H1 (cell line): ENCODE measurements around the gene RNF149. TPM values are rescaled to one million over a fixed set of nuclear protein-coding genes. Genes with fewer than 3 reads are reported as not detected.

Experiments used
- CBX8 ChIP-seq: fragments of 300-800, 300-1000 bp; sonication (generic); IDR thresholded peaks from 2 replicates; pipeline ENCODE4 v1.7.1; 2016; ENCODE audit warnings: low read depth, low read length, borderline replicate concordance
- HDAC2 ChIP-seq, 2 experiments: fragments of 300-600 bp in 1 of 2; sonication (generic) in 1 of 2; IDR thresholded peaks; 2 replicates each; pipeline ENCODE4 v1.6.1; 2011 to 2012; ENCODE audit warnings: low read depth in 2 of 2, low read length in 2 of 2, mild to moderate bottlenecking in 2 of 2, moderate library complexity in 2 of 2, borderline replicate concordance in 1 of 2, inconsistent platforms in 1 of 2
- KDM4A ChIP-seq: IDR thresholded peaks from one replicate; pipeline ENCODE4 v1.7.1; 2012; ENCODE audit warnings: low read depth, mild to moderate bottlenecking, moderate library complexity, low read length, inconsistent platforms; ENCODE audit not compliant: severe bottlenecking
- KDM5A ChIP-seq: fragments of 200-600 bp; IDR thresholded peaks from 2 replicates; pipeline ENCODE4 v1.7.1; 2012; ENCODE audit warnings: mild to moderate bottlenecking, low read length, inconsistent platforms, mixed read lengths
- SP1 ChIP-seq: IDR thresholded peaks from 2 replicates; pipeline ENCODE4 v1.6.1; 2011; ENCODE audit warnings: low read depth, low read length
- polyA plus RNA-seq, 7 experiments: library from polyadenylated mRNA; depleted of rRNA in 3 of 7; stranded (reverse) in 5 of 7; unstranded in 2 of 7; fragments of >200 nt in 5 of 7; fragments of 200-250 nt in 2 of 7; gene quantifications; 1 replicate in 5 of 7; 2 replicates in 1 of 7; 4 replicates in 1 of 7; pipeline versions ENCODE4 v1.2.1 to v1.2.3, GENCODE V29; 2011 to 2013; ENCODE audit warnings: missing spikeins in 2 of 7, mixed read lengths in 2 of 7
- total RNA-seq: library from RNA; stranded (reverse); fragmentation: NEBNext Ultra II Directional; extraction: Animal tissue kit (Norgen Biotek cat#: 25700); gene quantifications from 2 replicates; pipeline ENCODE4 v1.2.1, GENCODE V29; 2021

RNF149 gene
- total and polyA plus RNA-seq, 2 of the 8 experiments (the other 6 are each of a cell fraction or from before 2014, with no cell fraction given) = 16.6 to 28.2 TPM

GRCh38 chr2:101274142-101274541 is 34.4 kb downstream of the RNF149 start (continued):
- no peak for TF ChIP-seq SP1
- TF ChIP-seq CBX8 = no peak
- TF ChIP-seq KDM4A = no peak
- TF ChIP-seq HDAC2 (IDR thresholded peaks at IDR 0.05; ENCODE audit: borderline replicate concordance in 1 of 2, low read depth in 2 of 2, low read length in 2 of 2) = no peak
- TF ChIP-seq KDM5A = no peak
